ENCODE results near the gene PIP5K1A.
"Not testable (repeated sequence)": the region's sequence is repeated elsewhere in the genome, so short reads cannot be mapped to it uniquely, and the experiment has no call there.

Gene PIP5K1A, protein sequence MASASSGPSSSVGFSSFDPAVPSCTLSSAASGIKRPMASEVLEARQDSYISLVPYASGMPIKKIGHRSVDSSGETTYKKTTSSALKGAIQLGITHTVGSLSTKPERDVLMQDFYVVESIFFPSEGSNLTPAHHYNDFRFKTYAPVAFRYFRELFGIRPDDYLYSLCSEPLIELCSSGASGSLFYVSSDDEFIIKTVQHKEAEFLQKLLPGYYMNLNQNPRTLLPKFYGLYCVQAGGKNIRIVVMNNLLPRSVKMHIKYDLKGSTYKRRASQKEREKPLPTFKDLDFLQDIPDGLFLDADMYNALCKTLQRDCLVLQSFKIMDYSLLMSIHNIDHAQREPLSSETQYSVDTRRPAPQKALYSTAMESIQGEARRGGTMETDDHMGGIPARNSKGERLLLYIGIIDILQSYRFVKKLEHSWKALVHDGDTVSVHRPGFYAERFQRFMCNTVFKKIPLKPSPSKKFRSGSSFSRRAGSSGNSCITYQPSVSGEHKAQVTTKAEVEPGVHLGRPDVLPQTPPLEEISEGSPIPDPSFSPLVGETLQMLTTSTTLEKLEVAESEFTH
- 38.0 to 58.3 reads per million in 2 donors for total RNA-seq

GRCh38 chr1:151198254-151199127 lies at the start of gene PIP5K1A:
Gene PIP5K1A (plus strand): TSS chr1:151198552. CDS start chr1:151198997, 445 bp downstream.
- peak; percentile 97 to 99 (median 99) for DNase-seq

- peak; percentile 35 to 88 (median 65) for DNase-seq
Observed at GRCh38 chr1:151156515-151156819, 41.9 kb upstream of the PIP5K1A start, which contains the start of gene TNFAIP8L2. Gene TNFAIP8L2 (plus strand): TSS chr1:151156649. CDS start chr1:151158698, 2,049 bp downstream.

- DNase-seq: peak in 4 of 5 experiments; percentile 28 to 91 (median 62)
Observed at GRCh38 chr1:151157067-151157531, 41.3 kb upstream of the PIP5K1A start.

GRCh38 chr1:151158326-151158725 lies 40.0 kb upstream of the PIP5K1A start:
- peak in 1 of 5 experiments; percentile 24 for DNase-seq

DNA sequence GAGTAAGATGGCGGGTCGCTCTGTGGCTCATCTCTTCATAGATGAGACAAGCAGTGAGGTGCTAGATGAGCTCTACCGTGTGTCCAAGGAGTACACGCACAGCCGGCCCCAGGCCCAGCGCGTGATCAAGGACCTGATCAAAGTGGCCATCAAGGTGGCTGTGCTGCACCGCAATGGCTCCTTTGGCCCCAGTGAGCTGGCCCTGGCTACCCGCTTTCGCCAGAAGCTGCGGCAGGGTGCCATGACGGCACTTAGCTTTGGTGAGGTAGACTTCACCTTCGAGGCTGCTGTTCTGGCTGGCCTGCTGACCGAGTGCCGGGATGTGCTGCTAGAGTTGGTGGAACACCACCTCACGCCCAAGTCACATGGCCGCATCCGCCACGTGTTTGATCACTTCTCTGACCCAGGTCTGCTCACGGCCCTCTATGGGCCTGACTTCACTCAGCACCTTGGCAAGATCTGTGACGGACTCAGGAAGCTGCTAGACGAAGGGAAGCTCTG lies 39.6 kb upstream of the PIP5K1A start:
- DNase-seq: no peak

DNA sequence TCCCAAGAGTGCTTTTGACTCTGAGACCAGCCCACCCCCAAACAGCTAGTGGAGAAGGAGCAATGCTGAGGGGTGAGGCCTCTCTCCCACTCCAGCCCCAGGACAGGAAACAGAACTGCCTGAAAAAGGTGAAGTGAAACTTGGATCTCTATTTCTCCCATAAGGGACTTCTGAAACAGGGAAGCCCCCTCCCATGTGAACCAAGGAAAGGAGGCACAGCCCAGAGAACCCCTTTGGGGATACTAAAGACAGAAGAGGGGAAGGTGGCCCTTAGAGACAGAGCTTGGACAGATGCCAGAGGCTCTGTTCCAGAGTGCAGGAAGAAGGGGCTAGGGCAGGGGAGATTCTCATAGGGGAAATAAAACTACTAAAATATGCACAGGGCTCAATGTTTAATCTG lies 39.0 kb upstream of the PIP5K1A start:
- DNase-seq: no peak

DNA sequence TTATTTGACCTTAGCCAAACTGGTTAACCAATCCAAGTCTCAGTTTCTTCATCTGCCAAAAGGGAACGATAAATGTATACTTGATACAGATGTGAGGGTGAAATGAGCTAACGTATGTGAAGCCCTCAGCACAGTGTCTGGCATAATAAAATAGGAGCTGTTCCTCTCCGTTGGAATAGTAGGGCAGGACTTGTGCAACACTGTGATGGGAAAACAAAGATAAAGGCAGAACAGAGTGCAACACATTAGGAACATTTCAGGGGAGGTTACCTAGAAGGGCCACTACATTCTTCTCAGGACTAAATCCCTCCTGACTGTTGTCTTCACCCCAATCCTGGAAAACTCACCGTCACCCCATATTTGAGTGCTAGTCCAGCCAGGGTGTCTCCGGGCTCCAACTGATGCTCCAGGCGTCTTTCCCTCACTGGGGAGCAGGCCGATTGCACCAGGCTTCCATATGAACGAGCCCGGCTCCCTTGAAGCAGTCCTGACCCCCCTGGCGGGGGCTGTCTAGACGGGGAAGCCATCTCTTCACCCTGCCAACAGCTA lies 33.5 kb upstream of the PIP5K1A start:
- no peak for DNase-seq

DNA sequence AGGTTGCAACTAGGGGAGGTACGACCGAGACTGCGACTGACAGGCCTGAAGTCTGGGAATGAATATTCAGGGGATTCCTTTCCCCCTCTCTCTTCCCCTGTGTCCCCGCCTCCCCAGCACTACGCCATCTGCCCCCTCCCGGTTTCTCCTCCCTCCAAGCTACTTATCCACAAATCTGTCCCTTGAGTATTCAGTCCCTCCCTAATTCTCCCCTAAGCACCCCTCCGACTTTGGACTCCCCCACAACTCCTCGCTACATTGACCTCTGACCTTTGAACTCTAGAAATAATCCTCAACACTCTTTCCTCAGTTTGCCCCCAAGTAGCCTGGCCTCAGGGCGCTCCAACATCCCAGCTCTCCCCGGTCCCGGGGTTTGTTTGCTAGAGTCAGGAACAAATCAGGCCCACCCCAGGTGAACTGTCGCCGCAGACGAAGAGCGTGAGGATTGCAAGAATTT lies 33.0 kb upstream of the PIP5K1A start:
- no peak for DNase-seq

DNA sequence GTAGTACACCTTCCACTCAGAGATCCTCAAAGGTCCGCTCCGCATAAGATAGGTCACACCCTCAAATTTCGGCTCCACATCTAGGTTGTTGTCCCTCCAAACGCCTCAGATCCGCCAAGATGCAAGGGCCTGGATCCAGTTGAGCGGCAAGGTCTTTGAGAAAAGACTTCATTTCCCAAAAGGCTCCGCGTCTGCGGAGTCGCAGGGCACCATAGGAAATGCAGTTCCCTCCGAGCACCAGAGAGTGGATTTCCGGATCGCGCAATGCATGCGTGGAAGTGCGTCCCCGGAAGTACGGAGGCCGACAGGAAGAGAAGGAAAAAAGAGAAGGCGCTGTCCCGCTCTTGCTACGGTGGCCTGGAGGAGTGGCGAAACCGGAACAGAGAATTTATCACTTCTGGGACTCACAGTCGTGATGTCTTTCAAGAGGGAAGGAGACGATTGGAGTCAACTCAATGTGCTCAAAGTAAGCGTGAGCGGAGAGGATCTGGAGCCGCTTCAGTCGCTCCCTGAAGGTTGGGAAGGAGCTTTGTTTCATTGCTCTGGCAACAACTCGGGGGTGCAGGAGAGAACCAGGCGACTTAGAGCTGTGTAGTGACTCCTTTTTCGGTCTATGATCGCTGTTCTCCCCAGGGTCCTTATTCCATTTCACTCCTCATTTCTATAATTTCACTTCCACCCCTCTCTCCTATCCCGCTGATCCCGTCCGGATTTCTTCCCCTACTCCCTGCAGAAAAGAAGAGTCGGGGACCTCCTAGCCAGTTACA lies 32.4 kb upstream of the PIP5K1A start, which contains the start of the genes LYSMD1 and SCNM1:
Gene LYSMD1, minus strand, starts transcription at position 165 of the 767 bp plus-strand sequence. CDS start 644 bp downstream, outside the sequence.
Gene SCNM1, plus strand, starts transcription at position 407 of the 767 bp plus-strand sequence. Its CDS starts 9 bp downstream, at position 416.
- DNase-seq: peak; percentile 85 to 100 (median 94)

DNA sequence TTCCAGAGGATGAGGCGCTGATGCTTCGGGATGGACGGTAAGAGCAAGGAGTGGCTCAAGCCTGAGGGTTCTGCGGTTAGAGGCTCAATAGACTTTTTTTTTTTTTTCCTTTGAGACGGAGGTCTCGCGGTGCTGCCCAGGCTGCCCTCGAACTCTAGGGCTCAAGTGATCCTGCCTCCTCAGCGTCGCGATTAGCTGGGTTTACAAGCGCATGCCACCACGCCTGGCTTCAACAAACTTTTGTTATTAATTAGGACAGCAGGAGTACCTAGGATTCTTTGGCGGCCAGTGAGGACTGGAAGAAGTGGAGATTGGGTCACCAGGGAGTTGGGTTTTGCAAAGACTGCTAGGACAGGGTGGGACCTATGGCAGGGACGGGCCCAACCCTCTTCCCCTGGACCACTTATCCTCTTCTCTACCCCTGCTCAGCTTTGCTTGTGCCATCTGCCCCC lies 31.8 kb upstream of the PIP5K1A start:
- DNase-seq: peak in 1 of 5 experiments; percentile 46

DNA sequence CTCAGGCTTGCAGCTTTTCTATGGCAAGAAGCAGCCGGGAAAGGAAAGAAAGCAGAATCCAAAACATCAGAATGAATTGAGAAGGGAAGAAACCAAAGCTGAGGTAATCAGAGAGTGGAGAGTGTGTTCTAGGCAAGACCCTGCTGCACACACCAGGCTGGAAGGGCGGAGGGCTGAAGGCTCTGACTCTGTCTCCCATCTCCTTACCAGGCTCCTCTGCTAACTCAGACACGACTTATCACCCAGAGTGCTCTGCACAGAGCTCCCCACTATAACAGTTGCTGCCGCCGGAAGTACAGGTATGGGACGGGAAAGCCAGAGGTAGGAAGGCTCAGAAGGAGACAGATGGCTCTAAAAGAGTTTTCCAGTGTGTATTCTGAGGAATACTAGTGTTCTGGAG lies 31.2 kb upstream of the PIP5K1A start:
- DNase-seq: no peak

GRCh38 chr1:151171190-151171589 lies 27.2 kb upstream of the PIP5K1A start:
- DNase-seq: no peak

GRCh38 chr1:151175041-151175741 lies 23.2 kb upstream of the PIP5K1A start:
- DNase-seq: no peak

DNA sequence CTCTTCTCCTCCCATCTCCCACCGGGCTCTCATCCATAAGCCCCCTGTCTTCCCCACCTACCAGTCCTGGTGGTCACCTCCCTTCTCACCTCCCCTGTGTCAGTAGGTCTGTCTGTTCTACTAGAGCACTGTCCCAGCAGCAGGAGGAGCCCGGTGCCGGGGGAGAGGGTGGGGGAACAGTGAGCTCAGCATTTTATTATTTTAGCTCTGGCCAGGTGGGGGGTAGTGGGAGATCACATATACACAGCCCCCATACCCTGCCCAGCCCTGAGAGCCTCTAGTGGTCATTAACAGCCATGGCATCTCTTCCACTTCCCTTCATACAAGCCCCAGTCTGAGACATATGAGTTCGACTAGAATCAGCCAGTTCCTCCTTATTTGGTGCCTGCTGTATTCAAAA lies 22.5 kb upstream of the PIP5K1A start, which contains the start of gene TMOD4:
Gene TMOD4, minus strand, starts transcription at position 119 of the 400 bp plus-strand sequence. CDS start 1,106 bp downstream, outside the sequence.
- peak in 1 of 5 experiments; percentile 29 for DNase-seq

DNA sequence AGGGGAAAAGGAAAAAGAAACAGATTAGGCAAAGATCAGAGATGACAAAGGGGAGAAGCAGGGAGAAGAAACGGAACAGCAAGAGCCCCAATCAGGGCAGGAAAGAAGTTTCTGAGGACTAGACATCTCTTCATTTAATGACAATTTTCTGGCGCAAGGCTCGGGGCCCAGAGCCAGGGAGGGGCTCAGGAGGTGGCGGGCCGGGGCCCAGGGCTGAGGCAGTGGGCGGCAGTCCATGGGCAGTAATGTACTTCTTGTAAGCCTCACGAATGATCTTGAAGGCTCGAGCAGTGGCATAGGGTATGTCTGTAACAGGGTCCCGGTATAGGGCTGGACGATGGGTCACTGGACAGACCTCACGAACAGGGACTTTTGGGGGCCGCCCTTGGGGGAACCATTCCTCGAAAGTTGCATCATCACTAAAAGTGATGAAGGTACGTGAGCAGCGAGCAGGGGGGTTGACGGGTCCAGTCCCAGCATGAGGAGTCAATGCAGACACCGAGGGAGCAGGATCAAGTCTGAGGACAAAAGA lies 21.8 kb upstream of the PIP5K1A start:
- no peak for DNase-seq

GRCh38 chr1:151184211-151184610 lies 14.1 kb upstream of the PIP5K1A start:
- DNase-seq: no peak

GRCh38 chr1:151187205-151187604 lies 11.1 kb upstream of the PIP5K1A start:
- DNase-seq: no peak

DNA sequence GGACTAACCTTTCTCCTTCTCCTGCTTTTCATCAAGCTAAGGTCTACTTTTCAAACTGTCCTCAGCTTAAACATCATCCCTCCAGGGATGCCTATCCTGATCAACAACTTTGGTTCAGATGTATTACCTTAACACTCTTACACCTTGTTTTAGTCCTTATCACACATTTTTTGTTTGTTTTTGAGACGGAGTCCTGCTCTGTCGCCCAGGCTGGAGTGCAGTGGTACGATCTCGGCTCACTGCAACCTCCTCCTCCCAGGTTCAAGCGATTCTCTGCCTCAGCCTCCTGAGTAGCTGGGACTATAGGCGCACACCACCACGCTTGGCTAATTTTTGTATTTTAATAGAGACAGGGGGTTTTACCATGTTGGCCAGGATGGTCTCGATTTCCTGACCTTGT lies 9.7 kb upstream of the PIP5K1A start:
- DNase-seq: not testable (repeated sequence)

GRCh38 chr1:151189637-151190445 lies 8.5 kb upstream of the PIP5K1A start, which contains the start of gene VPS72:
Gene VPS72 (minus strand): TSS chr1:151190197. CDS start chr1:151190121, 76 bp downstream.
- DNase-seq: peak; percentile 68 to 96 (median 78)

Data from T-helper 2 cell (primary cell).